ENCODE results near the gene SCARF2.

GRCh38 chr22:20455709-20456063 is 18.1 kb upstream of the SCARF2 start:
- TF ChIP-seq, protein P1, sequence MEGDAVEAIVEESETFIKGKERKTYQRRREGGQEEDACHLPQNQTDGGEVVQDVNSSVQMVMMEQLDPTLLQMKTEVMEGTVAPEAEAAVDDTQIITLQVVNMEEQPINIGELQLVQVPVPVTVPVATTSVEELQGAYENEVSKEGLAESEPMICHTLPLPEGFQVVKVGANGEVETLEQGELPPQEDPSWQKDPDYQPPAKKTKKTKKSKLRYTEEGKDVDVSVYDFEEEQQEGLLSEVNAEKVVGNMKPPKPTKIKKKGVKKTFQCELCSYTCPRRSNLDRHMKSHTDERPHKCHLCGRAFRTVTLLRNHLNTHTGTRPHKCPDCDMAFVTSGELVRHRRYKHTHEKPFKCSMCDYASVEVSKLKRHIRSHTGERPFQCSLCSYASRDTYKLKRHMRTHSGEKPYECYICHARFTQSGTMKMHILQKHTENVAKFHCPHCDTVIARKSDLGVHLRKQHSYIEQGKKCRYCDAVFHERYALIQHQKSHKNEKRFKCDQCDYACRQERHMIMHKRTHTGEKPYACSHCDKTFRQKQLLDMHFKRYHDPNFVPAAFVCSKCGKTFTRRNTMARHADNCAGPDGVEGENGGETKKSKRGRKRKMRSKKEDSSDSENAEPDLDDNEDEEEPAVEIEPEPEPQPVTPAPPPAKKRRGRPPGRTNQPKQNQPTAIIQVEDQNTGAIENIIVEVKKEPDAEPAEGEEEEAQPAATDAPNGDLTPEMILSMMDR (IDR thresholded peaks at IDR 0.05): no peak
- no peak for TF ChIP-seq POLR2A (IDR thresholded peaks at IDR 0.05)

All from testis (tissue), 2 donors.